Measurements from ENCODE around the gene PDE4D. TPM values are rescaled to one million over a fixed set of nuclear protein-coding genes. Genes with fewer than 3 reads are reported as not detected.

PDE4D gene
- total RNA-seq, 1 donor from 2014 or later = 28.2 TPM

DNA sequence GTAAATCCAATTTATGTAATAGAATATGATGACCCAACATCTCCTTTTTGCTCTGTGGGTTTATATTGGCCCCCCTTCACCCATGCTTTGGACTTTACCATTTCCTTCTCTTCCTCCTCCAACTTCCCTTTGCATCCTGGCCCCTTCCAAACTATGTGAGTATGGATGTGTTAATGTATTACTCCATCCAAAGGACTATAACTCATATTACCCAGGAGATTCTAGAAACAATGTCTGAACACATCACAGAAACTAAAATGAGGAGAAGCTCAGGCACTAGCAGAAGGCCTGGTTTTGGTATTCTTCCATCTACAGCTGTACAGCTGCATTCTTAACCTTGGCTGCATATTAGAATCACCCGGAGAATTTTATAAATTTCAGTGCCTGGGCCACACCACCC lies 110.7 kb downstream of the PDE4D start:
- intact Hi-C loops (cut with micrococcal nuclease) = no loop called here
- ATAC-seq (ENCODE audit: low read depth) (no peak), DNase-seq (no peak)
- no peaks in the 10 kb centered on the region for H3K9me3 Mint-ChIP-seq
- H3K4me3 Mint-ChIP-seq = no peak overlapping the region
- H3K36me3 Mint-ChIP-seq (ENCODE audit: low read depth) = no peaks in the 10 kb centered on the region
- H3K4me1 Mint-ChIP-seq = peaks cover 11% of the 10 kb centered on the region
- TF ChIP-seq CTCF (IDR thresholded peaks at IDR 0.05) = no peak
- CTCF ChIA-PET = no interaction called here
- POLR2A ChIA-PET = no interaction called here
- no peaks in the 10 kb centered on the region for H3K27me3 Mint-ChIP-seq
- H3K27ac Mint-ChIP-seq = no peak overlapping the region

DNA sequence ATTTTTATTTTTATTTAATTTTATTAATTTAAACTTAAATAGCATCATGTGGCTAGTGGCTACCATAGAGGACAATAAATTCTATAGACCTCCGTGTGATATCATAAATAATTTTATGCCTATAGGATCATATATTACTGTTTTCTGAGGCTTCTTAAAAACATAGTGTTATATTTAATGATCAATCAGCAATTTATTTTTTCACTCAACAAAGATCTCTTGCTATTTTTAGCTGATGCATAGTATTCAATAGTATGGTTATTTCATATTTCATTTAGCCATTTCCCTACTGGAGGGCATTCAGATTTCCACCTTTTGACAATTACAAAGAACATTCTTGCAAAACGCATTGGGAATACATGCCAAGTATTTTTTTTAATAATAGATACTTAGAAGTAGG lies 114.1 kb downstream of the PDE4D start:
- Mint-ChIP-seq H3K36me3 (ENCODE audit: low read depth) (no peaks in the 10 kb centered on the region), H3K27ac (no peak overlapping the region), H3K4me1 (no peaks in the 10 kb centered on the region), H3K9me3 (no peaks in the 10 kb centered on the region), H3K27me3 (no peaks in the 10 kb centered on the region), H3K4me3 (no peak overlapping the region)
- ChIA-PET CTCF (no interaction called here), POLR2A (no interaction called here)
- no peak for TF ChIP-seq CTCF (IDR thresholded peaks at IDR 0.05)
- intact Hi-C loops (cut with micrococcal nuclease) = no loop called here
- no peak for ATAC-seq (ENCODE audit: low read depth)
- no peak for DNase-seq

GRCh38 chr5:59777028-59777427 lies 116.5 kb downstream of the PDE4D start:
- Mint-ChIP-seq H3K36me3 (ENCODE audit: low read depth) (no peaks in the 10 kb centered on the region), H3K9me3 (no peaks in the 10 kb centered on the region), H3K27ac (no peak overlapping the region), H3K4me1 (no peaks in the 10 kb centered on the region), H3K4me3 (no peak overlapping the region), H3K27me3 (no peaks in the 10 kb centered on the region)
- TF ChIP-seq CTCF (IDR thresholded peaks at IDR 0.05) = no peak
- intact Hi-C loops (cut with micrococcal nuclease) = no loop called here
- ChIA-PET POLR2A (no interaction called here), CTCF (no interaction called here)
- DNase-seq (no peak), ATAC-seq (ENCODE audit: low read depth) (no peak)

DNA sequence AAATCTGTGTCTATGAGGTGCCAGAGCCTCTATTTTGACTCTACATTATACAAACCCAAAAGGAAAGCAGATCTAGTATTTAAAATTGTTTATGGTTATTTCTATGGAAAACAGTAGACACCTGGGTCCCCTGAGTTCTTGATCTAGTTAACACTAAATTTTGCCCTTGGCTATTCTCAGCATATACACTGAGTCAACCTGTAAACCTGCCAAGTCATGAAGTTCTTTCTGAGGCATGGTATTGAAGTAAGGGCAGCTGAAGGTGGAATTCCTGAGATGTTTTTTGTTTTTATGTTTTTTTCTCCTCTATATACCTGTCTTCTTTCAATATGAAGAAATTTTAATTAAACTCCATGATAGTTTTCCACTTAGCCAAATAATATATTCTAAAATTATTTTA lies 120.2 kb downstream of the PDE4D start:
- Mint-ChIP-seq H3K27me3 (peaks cover 7% of the 10 kb centered on the region), H3K9me3 (no peaks in the 10 kb centered on the region), H3K4me3 (no peak overlapping the region), H3K27ac (no peak overlapping the region), H3K4me1 (peaks cover 11% of the 10 kb centered on the region), H3K36me3 (ENCODE audit: low read depth) (peaks cover 2% of the 10 kb centered on the region)
- no peak for ATAC-seq (ENCODE audit: low read depth)
- no peak for TF ChIP-seq CTCF (IDR thresholded peaks at IDR 0.05)
- intact Hi-C loops (cut with micrococcal nuclease) = no loop called here
- no peak for DNase-seq
- POLR2A ChIA-PET = no interaction called here
- CTCF ChIA-PET = no interaction called here

DNA sequence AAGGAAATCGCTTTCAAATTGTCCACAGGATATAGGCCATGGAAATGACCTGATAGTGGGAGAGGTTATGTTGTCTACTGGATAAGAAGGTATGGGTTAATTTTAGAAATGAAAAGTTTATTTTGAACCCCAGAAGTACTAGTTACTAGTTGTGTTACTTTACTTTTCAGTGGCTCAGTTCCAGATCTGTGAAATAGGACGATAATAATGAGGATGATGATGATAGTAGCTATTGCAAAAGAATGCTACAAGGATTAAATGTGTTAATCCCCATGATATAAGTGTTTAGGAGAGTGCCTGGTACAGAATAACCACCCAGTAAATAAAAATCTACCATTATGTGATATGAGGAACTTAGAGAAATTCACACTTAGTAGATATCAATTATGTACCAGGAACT lies 120.8 kb downstream of the PDE4D start:
- intact Hi-C loops (cut with micrococcal nuclease) = no loop called here
- H3K36me3 Mint-ChIP-seq (ENCODE audit: low read depth) = peaks cover 5% of the 10 kb centered on the region
- H3K27me3 Mint-ChIP-seq = peaks cover 7% of the 10 kb centered on the region
- ChIA-PET CTCF (no interaction called here), POLR2A (no interaction called here)
- H3K4me3 Mint-ChIP-seq = no peak overlapping the region
- no peak overlapping the region for H3K27ac Mint-ChIP-seq
- ATAC-seq (ENCODE audit: low read depth) = no peak
- no peak for DNase-seq
- TF ChIP-seq CTCF (IDR thresholded peaks at IDR 0.05) = no peak
- H3K4me1 Mint-ChIP-seq = peaks cover 17% of the 10 kb centered on the region
- H3K9me3 Mint-ChIP-seq = no peaks in the 10 kb centered on the region
